Superior temporal gyrus (tissue), 1 donor: ENCODE results near the gene CLEC7A.

ENCODE experiments used
- DNase-seq: peaks from one replicate; pipeline ENCODE4 v3.0.0-alpha.2; 2016; ENCODE audit errors: extremely low spot score

CLEC7A gene

GRCh38 chr12:10094646-10095395 lies 35.2 kb downstream of the CLEC7A start:
- no peak for DNase-seq

GRCh38 chr12:10088955-10089900 lies 40.8 kb downstream of the CLEC7A start:
- no peak for DNase-seq

GRCh38 chr12:10088031-10088430 lies 42.0 kb downstream of the CLEC7A start:
- no peak for DNase-seq

GRCh38 chr12:10086387-10086786 lies 43.6 kb downstream of the CLEC7A start:
- DNase-seq = no peak

GRCh38 chr12:10084733-10085132 lies 45.3 kb downstream of the CLEC7A start:
- DNase-seq = no peak

GRCh38 chr12:10082117-10082874 lies 47.7 kb downstream of the CLEC7A start:
- DNase-seq = no peak

- no peak for DNase-seq
These were observed 54.5 kb downstream of the CLEC7A start for GRCh38 chr12:10075451-10075850.

GRCh38 chr12:10073261-10073660 lies 56.7 kb downstream of the CLEC7A start:
- DNase-seq = no peak

GRCh38 chr12:10072131-10072530 lies 57.9 kb downstream of the CLEC7A start:
- no peak for DNase-seq

GRCh38 chr12:10070380-10070779 lies 59.6 kb downstream of the CLEC7A start:
- no peak for DNase-seq

- no peak for DNase-seq
These were observed 60.0 kb downstream of the CLEC7A start for GRCh38 chr12:10069976-10070375.

- no peak for DNase-seq
These were observed 60.9 kb downstream of the CLEC7A start for GRCh38 chr12:10069099-10069498.

GRCh38 chr12:10068644-10069043 lies 61.4 kb downstream of the CLEC7A start:
- no peak for DNase-seq

- DNase-seq = no peak
These were observed 62.1 kb downstream of the CLEC7A start for GRCh38 chr12:10067942-10068341.

GRCh38 chr12:10067264-10067663 lies 62.7 kb downstream of the CLEC7A start:
- no peak for DNase-seq
